Right kidney (tissue), 1 donor: Measurements from ENCODE around the gene COL20A1.
A peak's percentile ranks its signal among the peaks of the same experiment; 100 is the strongest.

Experiments
- DNase-seq: peaks from one replicate; pipeline ENCODE4 v3.0.0-alpha.2; 2016

COL20A1 gene

DNA sequence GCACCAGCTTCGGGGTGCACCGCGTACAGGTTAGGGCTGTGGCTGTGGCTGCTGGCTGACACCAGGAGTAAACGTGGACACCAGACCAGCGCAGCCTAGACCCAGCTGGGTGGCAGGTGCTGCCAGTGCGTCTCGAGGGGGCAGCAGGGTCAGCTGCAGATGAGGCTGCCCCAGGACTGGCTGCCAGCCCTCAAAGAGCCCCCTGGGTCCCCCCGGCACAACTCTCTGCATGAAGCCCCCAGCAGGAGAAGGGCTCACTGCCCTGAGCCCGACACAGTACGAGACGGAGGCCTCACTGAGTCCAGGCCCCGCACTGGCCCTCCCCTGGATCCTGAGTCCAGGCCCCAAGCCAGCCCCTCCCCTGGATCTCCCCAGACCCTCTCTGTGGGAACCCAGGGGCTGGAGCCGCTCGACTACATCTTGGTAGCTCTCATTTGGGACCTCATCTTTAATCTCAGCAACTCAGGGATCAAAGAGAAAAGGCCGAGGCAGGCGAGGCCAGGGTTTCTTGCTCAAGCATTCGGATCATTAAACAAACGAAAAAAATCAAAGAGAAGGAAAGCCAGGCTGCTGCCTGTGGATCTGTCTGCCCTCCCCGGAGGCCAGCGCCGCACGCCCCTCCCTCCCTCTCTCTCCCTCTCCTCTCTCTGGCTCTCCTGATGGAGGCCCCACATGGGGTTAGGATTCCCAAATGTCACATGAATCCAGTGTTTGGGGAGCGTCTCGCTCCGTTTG is 31.8 kb upstream of the COL20A1 start:
- peak; percentile 78 for DNase-seq

DNA sequence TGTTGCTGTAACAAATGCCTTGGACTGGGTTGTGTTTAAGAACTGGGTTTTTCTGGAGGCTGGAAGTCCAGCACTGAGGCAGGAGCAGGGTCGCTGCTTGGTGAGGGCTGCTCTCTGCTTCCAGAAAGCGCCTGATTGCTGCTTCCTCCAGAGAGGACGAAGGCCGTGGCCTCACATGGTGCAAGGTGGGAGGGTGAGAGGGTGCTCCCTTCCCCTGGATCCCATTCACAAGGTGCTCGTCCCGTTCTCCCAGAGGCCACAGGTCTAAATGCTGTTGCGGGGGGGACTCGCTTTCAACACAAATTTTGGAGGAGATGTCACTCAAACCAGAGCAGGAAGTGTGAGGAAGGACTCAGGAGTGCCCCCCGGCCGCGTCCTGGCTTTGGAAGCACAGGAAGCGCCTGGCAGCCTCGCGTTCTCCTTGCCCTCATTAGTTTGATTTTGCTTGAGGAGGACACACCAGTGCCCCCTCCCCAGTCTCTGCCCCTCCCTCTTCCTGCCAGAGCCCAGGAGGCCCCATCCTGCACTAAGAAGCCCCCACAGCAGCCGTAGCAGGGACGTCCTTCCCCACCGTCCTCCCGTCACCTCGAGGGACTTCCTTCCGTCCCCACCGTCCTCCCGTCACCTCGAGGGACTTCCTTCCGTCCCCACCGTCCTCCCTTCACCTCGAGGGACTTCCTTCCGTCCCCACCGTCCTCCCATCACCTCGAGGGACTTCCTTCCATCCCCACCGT is 31.0 kb upstream of the COL20A1 start:
- no peak for DNase-seq

DNA sequence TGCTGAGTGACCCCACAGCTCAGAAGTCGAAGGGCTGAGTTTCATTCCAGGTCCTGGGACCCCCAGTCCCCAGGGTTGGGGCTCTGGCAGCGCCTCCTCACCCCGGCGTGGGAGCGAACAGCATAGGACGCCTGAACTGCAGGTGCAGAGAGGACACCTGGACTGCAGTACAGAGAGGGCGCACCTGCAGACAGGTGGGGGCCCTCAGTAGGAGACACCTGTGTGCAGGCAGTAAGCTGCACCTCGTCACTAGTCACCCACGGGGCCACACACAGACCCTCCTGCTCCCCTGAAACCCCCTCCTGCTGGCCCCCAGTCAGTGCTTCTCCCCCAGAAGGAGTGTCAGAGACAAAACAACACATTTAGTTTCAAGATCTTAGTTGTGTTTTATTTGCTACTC is 30.1 kb upstream of the COL20A1 start:
- DNase-seq: no peak

DNA sequence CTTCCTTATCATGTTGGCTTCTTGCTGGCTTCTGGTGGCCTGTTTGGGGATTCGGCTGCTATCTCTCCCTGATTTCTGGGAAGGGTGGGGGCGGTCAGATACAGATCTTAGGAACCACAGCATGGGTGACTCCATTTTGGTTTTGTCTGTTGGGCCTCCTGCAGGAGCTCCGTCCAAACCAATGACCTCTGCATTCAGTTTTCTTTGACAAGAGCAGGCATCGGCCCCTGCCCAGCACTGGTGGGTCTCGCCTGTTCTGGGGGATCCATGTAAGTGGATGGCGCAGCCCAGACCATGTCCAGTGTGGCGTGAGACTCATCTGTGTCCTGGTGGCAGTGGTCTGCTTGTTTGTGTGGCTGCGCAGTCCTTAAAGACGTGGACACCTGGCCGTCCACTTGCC is 29.0 kb upstream of the COL20A1 start:
- no peak for DNase-seq

DNA sequence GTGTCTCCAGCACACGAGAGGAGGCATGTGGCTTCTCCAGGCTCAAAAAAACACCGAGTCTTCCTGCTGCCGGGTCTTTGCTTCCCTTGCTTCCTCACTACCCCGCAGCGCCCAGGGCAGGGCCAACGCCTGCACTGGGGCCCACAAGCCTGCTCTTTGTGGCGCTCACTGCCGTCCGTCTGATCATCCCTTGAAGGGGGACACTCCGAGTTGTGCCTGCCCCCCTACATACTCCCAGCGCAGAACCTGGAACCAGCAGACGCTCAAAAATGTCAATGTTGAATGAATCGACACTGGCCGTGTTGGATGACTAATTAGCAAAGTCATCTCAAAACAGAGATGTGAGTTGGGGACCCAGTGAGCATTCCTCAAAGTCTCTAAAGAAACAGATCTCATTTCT is 28.5 kb upstream of the COL20A1 start:
- DNase-seq: peak; percentile 67

DNA sequence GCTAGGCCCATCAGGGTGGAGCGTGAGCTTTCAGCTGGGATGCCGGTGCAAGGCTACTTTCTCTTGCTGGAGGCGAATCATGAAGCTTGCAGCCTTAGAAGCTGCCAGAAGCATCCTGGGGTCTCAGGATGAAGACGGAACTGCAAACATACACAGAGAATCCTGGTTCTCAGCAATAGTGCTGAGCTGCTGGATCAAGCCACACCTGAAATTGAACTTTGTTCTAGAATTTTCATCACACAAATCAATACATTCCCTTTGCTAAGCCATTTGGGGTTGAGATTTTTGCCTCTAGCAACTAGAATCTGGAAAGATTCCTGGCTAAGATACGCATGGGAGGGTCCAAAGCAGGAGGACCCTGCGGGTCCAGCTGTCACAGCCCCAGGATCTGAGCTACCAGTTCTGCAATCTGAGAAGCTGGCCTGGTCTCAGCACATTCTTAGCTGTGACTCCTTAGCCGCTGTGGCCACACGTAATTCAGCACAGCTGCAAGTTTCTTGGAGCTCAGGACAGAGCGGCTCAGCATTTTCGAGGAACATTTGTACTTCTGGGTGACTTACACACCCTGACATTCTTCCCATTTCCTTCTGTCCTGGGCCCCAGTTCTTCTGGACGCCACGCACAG is 27.0 kb upstream of the COL20A1 start:
- DNase-seq: no peak

DNA sequence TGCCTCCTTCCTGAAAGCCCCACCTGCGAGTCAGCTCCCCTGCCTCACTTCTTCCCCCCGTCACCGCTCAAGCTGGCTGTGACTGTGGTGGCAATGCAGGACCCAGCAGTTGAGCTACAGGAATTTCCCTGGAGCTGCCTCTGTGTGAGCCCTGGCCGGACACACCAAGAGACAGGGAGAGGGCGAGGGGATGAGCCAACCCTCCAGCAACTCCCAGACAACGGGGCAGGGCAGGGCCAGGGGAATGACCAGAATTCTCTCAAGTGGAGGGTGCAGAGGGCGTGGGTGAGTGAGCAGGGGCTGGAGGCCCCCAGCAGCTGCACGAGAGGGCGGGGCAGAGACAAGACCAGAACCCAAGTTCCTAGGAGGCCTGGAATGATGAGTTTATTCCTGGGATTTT is 25.3 kb upstream of the COL20A1 start:
- DNase-seq: no peak

DNA sequence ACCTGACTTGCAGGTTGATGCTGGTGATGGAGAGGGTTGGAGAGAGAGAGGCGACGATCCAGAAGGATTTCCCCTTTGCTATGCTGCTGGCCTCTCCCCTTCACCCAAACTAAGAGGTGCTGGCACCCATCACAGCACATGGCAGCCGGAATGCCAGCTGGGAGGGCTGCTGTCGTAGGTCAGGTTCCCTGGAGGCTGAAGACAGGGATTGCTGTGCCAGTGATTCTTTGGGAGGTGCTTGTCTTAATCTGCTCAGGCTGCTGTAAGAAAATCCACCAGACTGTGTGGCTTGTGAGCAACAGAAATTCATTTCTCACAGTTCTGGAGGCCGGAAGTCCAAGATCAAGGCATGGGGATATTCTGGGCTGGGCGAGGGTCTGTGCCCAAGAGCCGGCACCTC is 24.7 kb upstream of the COL20A1 start:
- no peak for DNase-seq

DNA sequence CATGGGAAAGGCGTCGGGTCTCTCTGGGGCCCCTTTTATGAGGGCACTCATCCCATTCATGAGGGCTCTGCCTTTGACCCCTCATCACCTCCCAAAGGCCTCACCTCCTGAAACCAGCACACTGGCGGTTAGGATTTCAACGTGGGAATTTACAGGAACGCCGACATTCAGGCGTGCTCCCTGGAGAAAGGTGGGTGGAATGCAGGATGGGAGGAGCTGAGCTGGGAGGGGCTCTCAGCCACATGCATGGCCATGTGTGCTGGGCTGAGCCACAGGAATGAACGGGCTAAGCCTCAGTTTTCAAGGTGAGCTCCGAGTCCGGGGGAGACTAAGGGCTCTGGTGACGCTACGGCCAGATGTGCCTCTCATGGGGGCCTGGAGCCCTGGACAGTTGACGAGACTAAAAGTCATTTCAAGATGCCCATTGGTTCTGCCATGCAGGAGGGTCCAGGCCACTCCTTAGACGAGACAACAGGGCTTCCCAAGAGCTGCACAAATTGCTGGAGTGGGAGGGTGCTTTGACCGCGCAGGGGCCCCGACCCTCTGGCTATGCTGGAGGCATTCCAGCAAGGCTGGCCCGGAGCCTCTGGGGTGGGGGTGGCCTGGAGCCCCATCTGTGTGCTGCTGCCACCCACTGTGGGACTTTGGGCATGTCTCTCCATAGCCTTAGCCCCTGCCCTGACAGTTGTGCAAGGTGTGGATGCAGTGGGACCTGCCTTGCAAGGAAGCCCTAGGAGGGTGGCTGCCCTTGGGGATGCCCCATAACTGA is 24.1 kb upstream of the COL20A1 start:
- DNase-seq: no peak

DNA sequence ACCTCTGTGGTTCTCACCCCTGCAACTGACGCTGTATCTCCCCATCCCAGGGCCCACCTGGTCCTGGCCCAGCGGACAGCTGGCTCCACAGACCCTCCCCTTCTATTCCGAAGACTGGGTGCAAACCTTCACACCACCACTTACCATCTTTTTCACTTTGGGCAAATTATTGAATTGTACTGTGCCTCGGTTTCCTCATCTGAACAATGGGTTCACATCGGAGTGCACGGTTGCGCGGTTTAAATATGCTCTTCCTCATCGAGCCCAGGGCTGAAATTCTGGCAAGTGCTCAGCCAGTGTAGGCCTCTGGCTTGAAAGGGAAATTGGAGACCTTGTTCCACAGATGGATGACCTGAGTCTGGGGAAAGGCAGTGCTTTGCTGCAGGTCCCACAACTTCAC is 23.3 kb upstream of the COL20A1 start:
- no peak for DNase-seq

DNA sequence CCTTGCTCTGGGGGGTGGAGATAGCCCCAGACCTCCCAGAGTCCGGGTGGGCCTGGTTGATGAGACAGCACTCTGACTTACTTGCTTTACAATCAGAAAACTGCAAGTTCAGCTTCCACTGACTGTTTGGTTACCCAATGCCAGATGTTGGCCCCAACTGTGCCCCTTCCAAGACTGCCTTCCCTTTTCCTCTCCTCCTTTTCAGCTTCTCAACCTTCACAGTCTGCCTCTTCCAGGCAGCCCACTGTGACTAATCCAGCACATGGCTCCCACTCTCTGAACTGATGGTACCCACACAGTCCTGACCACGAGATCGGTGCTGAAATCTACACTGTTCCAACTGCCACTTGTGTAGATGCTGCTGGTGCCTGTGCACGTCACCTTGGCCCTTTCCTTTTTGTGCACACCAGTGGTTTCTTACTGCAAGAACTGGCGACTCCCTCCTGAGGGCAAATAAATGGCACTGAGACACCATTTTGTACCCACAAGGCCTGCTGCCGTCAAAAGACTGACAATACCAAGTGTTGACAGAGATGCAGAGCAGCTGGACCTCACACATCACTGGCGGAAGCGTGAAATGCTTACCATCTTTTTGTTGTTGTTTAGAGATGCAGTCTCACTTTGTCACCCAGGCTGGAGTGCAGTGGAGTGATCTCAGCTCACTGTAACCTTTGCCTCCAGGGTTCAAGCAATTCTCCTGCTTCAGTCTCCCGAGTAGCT is 22.2 kb upstream of the COL20A1 start:
- no peak for DNase-seq

DNA sequence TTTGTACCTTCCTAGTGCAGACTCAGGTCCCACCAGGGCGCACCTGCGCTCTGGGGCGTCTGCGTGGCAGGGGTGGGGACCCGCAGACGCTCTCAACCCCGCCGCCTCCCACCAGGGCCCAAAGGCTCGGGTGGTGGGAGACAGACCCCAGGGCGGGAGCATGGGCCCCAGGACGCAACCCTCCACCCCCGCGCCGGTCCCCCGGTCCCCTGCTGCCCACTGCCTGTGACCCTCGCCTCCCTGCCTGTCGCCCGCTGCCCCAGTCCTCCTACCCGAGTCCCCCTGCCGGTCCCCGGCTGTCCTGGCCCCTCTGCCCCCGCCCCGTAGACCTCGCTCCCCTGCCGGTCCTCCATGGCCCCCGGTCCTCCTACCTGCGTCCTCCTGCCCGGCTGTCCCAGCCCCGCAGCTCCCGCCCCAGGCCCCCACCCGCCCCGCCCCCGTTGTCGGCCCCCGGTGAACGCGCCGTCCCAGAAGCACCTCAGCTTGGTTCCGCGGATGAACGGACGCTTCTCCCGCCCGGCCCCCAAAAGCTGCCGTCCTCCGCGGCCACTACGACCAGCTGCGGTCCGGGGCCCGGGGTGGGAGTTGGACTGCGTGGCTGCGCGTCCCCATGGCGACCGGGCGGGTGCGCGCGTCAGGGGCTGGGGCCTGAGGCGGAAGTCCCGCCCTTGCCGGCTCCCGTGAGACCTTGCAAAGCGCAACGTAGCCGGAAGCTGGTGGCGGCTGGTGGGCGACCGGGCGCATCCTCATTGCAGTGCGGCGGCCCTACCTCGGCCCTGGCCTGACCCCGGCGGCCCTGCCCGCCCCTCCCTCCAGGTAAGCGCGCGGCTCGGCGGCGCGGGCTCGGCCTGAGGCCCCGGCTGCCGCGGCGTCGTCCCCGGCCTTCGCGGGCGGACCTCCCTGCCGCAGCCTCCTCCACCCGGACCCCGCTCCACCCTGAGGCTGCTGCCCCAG is 20.6 kb upstream of the COL20A1 start, which contains the start of gene ARFGAP1:
Gene ARFGAP1, plus strand, starts transcription at position 709 of the 954 bp plus-strand sequence. CDS start 2,768 bp downstream, outside the sequence.
- DNase-seq: peak; percentile 71

DNA sequence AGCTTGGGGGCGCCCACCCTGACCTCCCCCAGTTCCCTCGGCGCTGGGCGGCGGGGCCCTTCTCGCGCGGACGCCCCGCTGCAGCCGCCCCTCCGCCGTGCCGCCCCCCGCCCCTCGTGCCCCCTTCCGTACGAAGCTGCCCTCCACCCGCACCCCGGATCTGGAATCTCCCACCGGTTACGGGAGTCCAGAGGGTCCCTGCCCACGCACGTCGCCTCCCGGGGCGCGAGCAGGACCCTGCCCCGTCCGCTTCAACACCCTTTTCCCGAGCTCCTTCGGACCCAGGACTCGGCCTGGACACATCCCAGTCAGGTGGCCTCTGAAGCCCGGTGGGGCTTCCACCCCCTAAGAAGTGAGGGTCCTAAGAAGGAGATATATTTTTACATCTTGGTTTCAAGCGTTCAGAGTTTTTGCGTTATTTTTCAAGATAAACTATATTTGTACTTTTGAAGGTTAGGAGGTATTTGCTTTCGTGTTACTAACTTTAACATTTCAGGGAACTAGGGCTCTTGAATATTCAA is 19.9 kb upstream of the COL20A1 start:
- DNase-seq: peak; percentile 10

DNA sequence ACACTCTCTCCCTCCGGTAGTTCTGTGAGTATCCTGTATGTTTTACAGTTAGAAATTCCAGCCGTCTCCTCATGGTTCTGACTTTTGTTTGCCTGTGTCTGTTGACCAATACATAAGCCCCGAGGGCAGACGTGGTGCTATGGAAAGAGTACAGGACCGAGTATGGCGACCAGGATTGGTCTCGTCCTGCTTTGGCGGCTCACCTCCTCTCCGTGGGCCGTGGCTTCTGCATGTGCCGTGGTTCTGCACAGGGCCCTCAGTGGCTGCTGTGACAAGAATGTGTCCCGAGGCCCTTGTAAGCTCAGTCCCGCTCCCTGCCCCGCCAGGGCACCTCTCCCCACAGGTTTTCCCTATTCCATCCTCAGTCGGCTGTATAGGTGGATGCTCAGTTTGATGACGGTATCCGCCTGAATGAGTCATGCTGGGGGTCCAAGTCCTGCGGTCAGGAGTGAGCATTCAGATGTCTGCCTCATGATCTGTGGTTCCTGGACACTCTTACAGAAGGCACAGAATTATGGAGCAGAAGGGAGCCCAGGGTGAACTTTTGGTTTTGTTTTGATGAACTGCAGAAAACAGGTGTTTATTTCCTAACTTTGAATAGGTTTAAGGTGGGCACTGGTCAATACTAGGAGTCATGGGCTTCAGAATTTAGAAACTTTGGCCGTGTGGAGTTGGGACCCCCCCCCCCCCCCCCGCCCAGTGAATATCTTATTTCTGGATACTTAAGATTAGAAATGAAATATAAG is 19.2 kb upstream of the COL20A1 start:
- no peak for DNase-seq

DNA sequence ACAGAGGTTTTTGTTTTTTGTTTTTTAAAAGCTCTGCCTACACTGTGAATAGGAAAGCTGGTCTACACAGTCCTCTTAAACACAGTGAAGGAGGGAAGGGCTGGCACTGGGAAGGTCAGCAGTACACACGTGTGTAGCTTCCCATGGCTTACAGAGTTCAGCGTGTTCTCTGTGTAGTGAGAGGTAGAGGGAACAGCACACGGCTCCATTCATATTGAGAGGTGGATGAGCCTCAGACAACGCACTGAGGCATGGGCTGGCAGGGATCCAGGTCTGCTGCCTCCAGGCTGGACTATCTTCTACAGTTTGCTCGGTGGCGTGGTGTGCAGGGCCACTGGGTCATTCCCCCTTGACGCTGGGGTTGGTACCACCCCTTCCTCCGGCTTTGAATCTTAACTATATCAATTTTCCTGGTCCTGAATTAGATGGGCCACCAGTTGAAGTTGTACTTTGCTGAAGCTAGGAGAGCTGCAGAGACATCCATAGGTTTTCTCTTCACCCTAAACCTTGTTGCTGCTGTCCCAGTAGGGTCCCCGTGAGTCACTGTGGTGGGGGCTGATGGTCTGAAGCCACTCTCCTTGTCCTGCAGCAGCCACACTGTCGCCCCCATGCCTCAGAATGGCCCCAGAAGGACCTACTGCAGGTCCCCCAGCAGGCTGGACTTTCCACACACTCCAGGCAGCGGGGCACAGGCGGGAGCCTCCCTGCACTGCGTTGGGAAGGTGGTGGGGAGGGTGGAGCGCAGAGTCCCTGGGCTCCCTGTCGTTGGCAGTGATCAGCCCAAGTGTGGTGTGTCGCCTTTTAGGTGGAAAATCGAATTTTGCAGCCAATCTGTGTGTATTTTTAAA is 18.4 kb upstream of the COL20A1 start:
- DNase-seq: no peak

DNA sequence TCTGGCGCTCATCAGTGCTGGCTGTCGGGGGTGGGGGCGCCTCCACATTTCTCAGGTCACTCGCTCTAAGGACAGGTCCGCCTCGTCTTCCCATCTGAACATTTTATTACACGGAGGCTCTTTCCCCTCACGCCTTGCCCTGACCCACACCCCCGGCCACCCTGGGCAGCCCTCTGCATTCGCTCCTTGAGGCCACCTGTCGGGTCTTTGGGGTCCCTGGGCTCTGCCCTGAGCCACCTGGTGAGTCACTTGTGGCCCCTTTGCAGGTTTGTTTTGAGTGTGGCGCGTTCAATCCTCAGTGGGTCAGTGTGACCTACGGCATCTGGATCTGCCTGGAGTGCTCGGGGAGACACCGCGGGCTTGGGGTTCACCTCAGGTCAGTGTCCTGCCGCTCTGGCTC is 17.2 kb upstream of the COL20A1 start:
- DNase-seq: no peak

DNA sequence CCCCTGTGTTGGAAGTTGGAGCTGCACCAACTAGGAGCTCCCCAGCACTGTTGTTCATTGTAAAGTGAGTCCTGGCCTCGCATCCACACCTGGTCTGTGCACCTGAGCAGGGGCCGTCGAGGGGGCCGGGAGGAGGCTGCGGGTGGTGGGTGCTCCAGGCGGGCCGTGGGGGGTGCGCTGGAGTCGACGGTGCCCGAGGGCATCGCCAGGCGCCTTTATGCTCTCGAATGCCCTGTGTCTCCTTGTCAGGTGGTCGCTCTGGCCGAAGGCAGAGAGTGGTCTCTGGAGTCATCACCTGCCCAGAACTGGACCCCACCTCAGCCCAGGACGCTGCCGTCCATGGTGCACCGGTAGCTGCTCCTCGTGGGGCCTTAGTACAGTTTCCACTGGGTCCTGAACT is 16.0 kb upstream of the COL20A1 start:
- no peak for DNase-seq

DNA sequence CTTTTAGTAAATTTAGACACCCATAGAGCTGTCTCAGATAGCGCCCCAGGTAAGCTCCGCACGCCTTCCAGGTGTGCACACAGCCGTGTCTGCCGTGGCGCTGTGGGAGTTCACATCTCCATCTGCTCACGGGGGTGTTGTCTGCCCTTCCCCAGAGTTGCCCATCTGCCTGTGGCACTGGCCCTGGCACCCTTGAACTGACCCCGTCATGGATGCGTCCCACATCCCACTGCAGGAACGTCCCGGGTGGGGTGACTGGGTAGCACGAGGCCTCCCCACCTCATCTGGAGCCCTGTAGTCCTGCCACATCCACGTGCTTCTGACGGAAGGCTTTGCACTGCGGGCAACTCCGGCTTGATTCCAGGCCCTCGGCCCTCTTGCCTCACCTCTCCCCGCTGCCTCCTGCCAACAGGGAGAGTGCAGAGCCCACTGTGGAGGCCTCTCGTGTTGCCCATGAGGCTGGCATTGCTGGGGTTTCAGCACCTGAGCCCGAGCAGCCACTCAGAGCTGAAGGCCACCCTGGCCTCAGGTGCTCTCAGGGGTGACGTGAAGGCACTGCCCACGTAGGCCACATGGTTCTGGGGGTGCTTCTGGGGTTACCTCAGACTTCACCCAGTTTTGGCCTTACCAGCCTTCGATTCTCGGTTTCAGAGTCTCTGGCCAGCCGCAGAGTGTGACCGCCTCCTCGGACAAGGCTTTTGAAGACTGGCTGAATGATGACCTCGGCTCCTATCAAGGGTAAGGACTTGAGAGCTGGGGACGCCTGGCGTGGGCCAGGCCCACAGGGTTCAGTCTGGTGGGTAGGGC is 15.3 kb upstream of the COL20A1 start:
- no peak for DNase-seq
